ENCODE measurements around the gene UPK1A.
"Not testable (repeated sequence)": the region's sequence is repeated elsewhere in the genome, so short reads cannot be mapped to it uniquely, and the experiment has no call there.

Gene UPK1A

GRCh38 chr19:35719402-35720162, 53.3 kb downstream of the UPK1A start:
- DNase-seq = no peak

DNA sequence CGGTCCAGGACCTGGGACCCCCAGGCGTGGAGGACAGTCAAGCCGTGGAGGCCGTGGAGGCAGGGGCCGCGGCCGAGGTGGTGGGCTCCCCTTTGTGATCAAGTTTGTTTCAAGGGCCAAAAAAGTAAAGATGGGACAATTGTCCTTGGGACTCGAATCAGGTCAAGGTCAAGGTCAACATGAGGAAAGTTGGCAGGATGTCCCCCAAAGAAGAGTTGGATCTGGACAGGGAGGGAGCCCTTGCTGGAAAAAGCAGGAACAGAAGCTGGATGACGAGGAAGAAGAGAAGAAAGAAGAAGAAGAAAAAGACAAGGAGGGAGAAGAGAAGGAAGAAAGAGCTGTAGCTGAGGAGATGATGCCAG, 53.8 kb downstream of the UPK1A start:
- no peak for DNase-seq

GRCh38 chr19:35720648-35721047, 54.3 kb downstream of the UPK1A start:
- no peak for DNase-seq

- DNase-seq = no peak
These were observed 55.1 kb downstream of the UPK1A start for GRCh38 chr19:35721374-35721773.

- DNase-seq = no peak
These were observed 56.1 kb downstream of the UPK1A start for GRCh38 chr19:35722461-35722860.

DNA sequence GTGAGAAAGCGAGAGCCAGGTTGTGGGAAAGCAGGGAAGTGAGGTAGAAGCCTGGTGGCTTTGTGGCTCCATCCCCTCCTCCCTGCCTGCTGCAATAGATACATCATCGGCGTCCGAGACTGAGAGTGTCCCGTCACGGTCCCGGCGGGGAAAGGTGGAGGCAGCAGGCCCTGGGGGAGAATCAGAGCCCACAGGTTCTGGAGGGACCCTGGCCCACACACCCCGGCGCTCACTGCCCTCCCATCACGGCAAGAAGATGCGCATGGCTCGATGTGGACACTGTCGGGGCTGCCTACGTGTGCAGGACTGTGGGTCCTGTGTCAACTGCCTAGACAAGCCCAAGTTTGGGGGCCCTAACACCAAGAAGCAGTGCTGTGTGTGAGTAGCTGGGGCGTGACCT, 56.6 kb downstream of the UPK1A start:
- DNase-seq = no peak

DNA sequence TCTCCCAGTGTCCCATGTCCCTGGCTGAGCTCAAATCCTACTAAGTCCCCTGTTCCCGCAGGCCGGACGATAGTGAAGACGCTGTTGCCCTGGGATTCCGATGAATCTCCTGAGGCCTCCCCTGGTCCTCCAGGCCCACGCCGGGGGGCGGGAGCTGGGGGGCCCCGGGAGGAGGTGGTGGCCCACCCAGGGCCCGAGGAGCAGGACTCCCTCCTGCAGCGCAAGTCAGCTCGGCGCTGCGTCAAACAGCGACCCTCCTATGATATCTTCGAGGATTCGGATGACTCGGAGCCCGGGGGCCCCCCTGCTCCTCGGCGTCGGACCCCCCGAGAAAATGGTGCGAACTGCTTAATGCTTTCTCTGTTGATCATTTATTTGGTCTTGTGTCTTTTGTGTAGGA, 57.4 kb downstream of the UPK1A start:
- DNase-seq = no peak

- DNase-seq = not testable (repeated sequence)
These were observed 57.8 kb downstream of the UPK1A start for GRCh38 chr19:35724132-35724531.

GRCh38 chr19:35724560-35724959, 58.2 kb downstream of the UPK1A start:
- no peak for DNase-seq

DNA sequence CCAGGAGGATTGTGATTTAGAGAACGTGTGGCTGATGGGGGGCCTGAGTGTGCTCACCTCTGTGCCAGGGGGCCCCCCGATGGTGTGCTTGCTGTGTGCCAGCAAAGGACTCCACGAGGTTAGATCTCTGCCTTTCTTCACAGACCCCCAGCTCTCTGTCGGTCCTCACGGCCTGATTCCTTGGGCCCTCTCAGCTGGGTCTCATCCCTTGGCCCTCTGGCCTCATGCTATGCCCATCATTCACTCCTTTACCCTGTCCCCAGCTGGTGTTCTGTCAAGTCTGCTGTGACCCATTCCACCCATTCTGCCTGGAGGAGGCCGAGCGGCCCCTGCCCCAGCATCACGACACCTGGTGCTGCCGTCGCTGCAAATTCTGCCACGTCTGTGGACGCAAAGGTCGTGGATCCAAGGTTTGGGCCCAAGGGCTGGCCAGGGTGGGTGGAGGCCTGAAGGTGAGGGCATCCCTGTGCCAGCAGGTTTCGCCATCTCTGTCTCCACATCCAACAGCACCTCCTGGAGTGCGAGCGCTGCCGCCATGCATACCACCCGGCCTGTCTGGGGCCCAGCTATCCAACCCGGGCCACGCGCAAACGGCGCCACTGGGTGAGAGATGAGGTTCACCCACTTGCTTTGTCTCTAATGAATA, 59.0 kb downstream of the UPK1A start:
- no peak for DNase-seq

GRCh38 chr19:35727053-35727955, 61.0 kb downstream of the UPK1A start:
- no peak for DNase-seq

All from NCI-H2081 treated with DMSO at 0.1 percent for 48 hours (cell line).